ENCODE measurements around the gene HIPK2. TPM values are rescaled to one million over a fixed set of nuclear protein-coding genes. Genes with fewer than 3 reads are reported as not detected.

The HIPK2 gene
- total RNA-seq, 1 experiment from 2014 or later, result 35.2 TPM

DNA sequence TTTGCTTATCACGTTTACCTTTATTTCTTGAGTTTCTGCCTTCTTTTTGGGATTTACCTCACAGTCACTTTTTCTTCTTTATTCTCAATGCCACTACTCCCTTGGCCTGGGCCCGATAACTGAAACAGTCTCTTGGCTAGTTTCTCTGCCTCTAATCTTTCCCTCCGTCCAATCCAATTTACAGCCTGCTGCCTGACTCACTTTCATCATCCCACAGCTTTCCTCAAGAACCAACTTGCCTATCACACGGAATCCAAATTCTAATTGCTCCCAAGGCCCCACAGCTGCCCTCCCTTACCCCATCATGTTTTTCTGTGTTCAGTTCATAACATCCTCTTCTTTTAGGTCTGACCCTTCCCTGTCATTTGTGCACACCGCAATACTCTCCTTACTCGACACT lies 121.4 kb downstream of the HIPK2 start:
- H3K9me2 ChIP-seq (ENCODE audit: insufficient read depth), result no peaks in the 10 kb centered on the region
- TF ChIP-seq, protein P1, sequence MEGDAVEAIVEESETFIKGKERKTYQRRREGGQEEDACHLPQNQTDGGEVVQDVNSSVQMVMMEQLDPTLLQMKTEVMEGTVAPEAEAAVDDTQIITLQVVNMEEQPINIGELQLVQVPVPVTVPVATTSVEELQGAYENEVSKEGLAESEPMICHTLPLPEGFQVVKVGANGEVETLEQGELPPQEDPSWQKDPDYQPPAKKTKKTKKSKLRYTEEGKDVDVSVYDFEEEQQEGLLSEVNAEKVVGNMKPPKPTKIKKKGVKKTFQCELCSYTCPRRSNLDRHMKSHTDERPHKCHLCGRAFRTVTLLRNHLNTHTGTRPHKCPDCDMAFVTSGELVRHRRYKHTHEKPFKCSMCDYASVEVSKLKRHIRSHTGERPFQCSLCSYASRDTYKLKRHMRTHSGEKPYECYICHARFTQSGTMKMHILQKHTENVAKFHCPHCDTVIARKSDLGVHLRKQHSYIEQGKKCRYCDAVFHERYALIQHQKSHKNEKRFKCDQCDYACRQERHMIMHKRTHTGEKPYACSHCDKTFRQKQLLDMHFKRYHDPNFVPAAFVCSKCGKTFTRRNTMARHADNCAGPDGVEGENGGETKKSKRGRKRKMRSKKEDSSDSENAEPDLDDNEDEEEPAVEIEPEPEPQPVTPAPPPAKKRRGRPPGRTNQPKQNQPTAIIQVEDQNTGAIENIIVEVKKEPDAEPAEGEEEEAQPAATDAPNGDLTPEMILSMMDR (conservative IDR thresholded peaks at IDR 0.05), result no peak
- TF ChIP-seq EZH2 (IDR thresholded peaks at IDR 0.05; ENCODE audit: low read depth), result no peak
- no peak overlapping the region for H3K4me2 ChIP-seq
- POLR2A ChIA-PET (ENCODE audit: unreplicated experiment), result no interaction called here
- H3K9me3 ChIP-seq (ENCODE audit: insufficient read depth, low read depth), result no peaks in the 10 kb centered on the region
- CTCF ChIA-PET, result no interaction called here
- no peaks in the 10 kb centered on the region for H3K36me3 ChIP-seq (ENCODE audit: low read depth)
- intact Hi-C loops (cut with micrococcal nuclease; ENCODE audit: unreplicated experiment), result no loop called here
- no peaks in the 10 kb centered on the region for H3F3A ChIP-seq (ENCODE audit: insufficient read depth, low read depth)
- no peak overlapping the region for H3K27ac ChIP-seq
- no TSS peak for BruUV-seq (replicated peaks)
- H3K4me1 ChIP-seq (replicated peaks; ENCODE audit: insufficient read depth), result peaks cover 6% of the 10 kb centered on the region
- H3K27me3 ChIP-seq (ENCODE audit: insufficient read depth, low read depth), result no peaks in the 10 kb centered on the region
- H4K20me1 ChIP-seq (ENCODE audit: insufficient read depth), result no peaks in the 10 kb centered on the region
- H3K79me2 ChIP-seq (ENCODE audit: low read depth), result no peaks in the 10 kb centered on the region
- DNase-seq, result no peak
- H2AFZ ChIP-seq, result no peak overlapping the region
- H3K4me3 ChIP-seq, result no peak overlapping the region

GRCh38 chr7:139655305-139655704 lies 122.5 kb downstream of the HIPK2 start:
- Histone ChIP-seq H3K9me3 (ENCODE audit: insufficient read depth, low read depth) (no peaks in the 10 kb centered on the region), H3K4me1 (replicated peaks; ENCODE audit: insufficient read depth) (peaks cover 10% of the 10 kb centered on the region), H3K79me2 (ENCODE audit: low read depth) (no peaks in the 10 kb centered on the region), H3K27ac (no peak overlapping the region), H3K9me2 (ENCODE audit: insufficient read depth) (no peaks in the 10 kb centered on the region), H4K20me1 (ENCODE audit: insufficient read depth) (no peaks in the 10 kb centered on the region), H3K27me3 (ENCODE audit: insufficient read depth, low read depth) (no peaks in the 10 kb centered on the region), H3F3A (ENCODE audit: insufficient read depth, low read depth) (no peaks in the 10 kb centered on the region), H3K4me3 (no peak overlapping the region), H2AFZ (no peak overlapping the region), H3K4me2 (no peak overlapping the region), H3K36me3 (ENCODE audit: low read depth) (no peaks in the 10 kb centered on the region)
- TF ChIP-seq, protein P1 (conservative IDR thresholded peaks at IDR 0.05), result no peak
- no peak for TF ChIP-seq EZH2 (IDR thresholded peaks at IDR 0.05; ENCODE audit: low read depth)
- intact Hi-C loops (cut with micrococcal nuclease; ENCODE audit: unreplicated experiment), result no loop called here
- no TSS peak for BruUV-seq (replicated peaks)
- ChIA-PET POLR2A (ENCODE audit: unreplicated experiment) (no interaction called here), CTCF (no interaction called here)
- DNase-seq, result no peak

DNA sequence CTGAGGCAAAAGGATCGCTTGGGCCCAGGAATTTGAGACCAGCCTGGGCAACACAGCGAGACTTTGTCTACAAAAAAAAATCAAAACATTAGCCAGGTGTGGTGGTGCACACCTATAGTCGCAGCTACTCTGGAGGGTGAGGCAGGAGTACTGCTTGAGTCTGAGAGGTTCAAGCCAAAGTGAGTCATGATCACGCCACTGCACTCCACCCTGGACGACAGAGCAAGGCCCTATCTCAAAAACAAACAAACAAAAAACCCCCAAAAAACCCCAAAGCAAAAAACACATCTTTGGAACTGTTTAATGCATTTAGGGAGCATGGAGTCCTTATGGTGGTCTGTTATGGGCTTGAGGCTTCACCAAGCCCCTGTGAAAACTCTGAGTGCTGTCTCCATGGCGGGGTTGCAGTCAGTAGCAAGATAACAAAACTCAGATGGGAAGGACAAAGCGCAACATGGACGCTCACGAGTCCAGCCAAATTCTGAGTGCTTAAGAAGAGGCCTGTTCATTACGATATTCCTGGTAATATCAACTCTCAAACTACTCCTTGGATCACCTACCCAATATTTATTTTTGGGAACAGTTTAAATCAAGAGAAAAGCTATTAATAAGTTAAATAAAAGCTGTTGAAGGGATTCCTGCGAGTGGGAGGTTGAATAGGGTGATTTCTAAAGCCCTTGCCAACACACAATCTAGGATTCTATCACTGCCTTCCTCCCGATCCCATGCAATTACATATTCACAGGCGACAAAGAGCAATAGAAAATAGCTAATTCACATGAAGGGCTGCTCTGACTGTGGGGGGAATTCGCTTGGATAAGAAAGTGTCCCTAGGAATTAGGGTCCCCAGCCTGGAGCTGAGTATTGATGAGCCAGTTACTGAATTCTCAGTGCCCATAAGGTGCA lies 123.3 kb downstream of the HIPK2 start:
- H3K4me3 ChIP-seq, result no peak overlapping the region
- no peak overlapping the region for H3K27ac ChIP-seq
- H3K79me2 ChIP-seq (ENCODE audit: low read depth), result no peaks in the 10 kb centered on the region
- H3K36me3 ChIP-seq (ENCODE audit: low read depth), result no peaks in the 10 kb centered on the region
- no peaks in the 10 kb centered on the region for H4K20me1 ChIP-seq (ENCODE audit: insufficient read depth)
- no peaks in the 10 kb centered on the region for H3F3A ChIP-seq (ENCODE audit: insufficient read depth, low read depth)
- no TSS peak for BruUV-seq (replicated peaks)
- ChIA-PET CTCF (no interaction called here), POLR2A (ENCODE audit: unreplicated experiment) (no interaction called here)
- H2AFZ ChIP-seq, result no peak overlapping the region
- H3K4me2 ChIP-seq, result no peak overlapping the region
- H3K9me2 ChIP-seq (ENCODE audit: insufficient read depth), result no peaks in the 10 kb centered on the region
- H3K27me3 ChIP-seq (ENCODE audit: insufficient read depth, low read depth), result no peaks in the 10 kb centered on the region
- peaks cover 10% of the 10 kb centered on the region for H3K4me1 ChIP-seq (replicated peaks; ENCODE audit: insufficient read depth)
- no peaks in the 10 kb centered on the region for H3K9me3 ChIP-seq (ENCODE audit: insufficient read depth, low read depth)
- DNase-seq, result no peak
- no peak for TF ChIP-seq EZH2 (IDR thresholded peaks at IDR 0.05; ENCODE audit: low read depth)
- TF ChIP-seq, protein P1 (conservative IDR thresholded peaks at IDR 0.05), result no peak
- intact Hi-C loops (cut with micrococcal nuclease; ENCODE audit: unreplicated experiment), result no loop called here
